HCT116 (cell line): ENCODE data around the gene GP1BB.

Experiments
- CEBPB ChIP-seq: IDR thresholded peaks from 2 replicates; pipeline ENCODE4 v1.6.1; 2012; ENCODE audit warnings: low read depth
- EZH2 ChIP-seq: fragments of 200-600 bp; sonication (generic); IDR thresholded peaks from 2 replicates; pipeline ENCODE4 v1.6.1; 2017; ENCODE audit warnings: antibody characterized with exemption, mixed run types
- POLR2AphosphoS5 ChIP-seq: IDR thresholded peaks from 2 replicates; pipeline ENCODE4 v1.6.1; 2011; ENCODE audit warnings: mild to moderate bottlenecking, low read depth, low read length, moderate library complexity
- SP1 ChIP-seq: IDR thresholded peaks from 2 replicates; pipeline ENCODE4 v1.6.1; 2012; ENCODE audit warnings: low read depth
- YY1 ChIP-seq: IDR thresholded peaks from 2 replicates; pipeline ENCODE4 v1.6.1; 2011; ENCODE audit warnings: low read length, low read depth, moderate library complexity, mild to moderate bottlenecking; ENCODE audit not compliant: insufficient replicate concordance; ENCODE audit errors: extremely low read depth
- ZBTB33 ChIP-seq: IDR thresholded peaks from 2 replicates; pipeline ENCODE4 v1.6.1; 2011; ENCODE audit warnings: mild to moderate bottlenecking, low read length, moderate library complexity; ENCODE audit not compliant: insufficient replicate concordance; ENCODE audit errors: extremely low read depth
- ZNF274 ChIP-seq: fragments of 200-500 bp; sonication (Bioruptor generic); IDR thresholded peaks from 2 replicates; pipeline ENCODE4 v1.6.1; 2014; ENCODE audit warnings: mild to moderate bottlenecking, low read depth, low read length, inconsistent platforms
- TF ChIP-seq, protein P1 (sequence below), 3 experiments: fragments of 200-600 bp in 1 of 3; sonication (generic) in 1 of 3; IDR thresholded peaks in 2 of 3; conservative IDR thresholded peaks in 1 of 3; 2 replicates each; pipeline ENCODE4 v1.5.1; 2012 to 2017; ENCODE audit warnings: low read depth in 2 of 3, low read length in 2 of 3, antibody characterized with exemption in 1 of 3, borderline replicate concordance in 1 of 3, control low read depth in 1 of 3, mild to moderate bottlenecking in 1 of 3, mixed read lengths in 1 of 3, mixed run types in 1 of 3, moderate library complexity in 1 of 3; ENCODE audit not compliant: insufficient read depth in 1 of 3

GRCh38 chr22:19748991-19749664 is 25.8 kb downstream of the GP1BB start:
- TF ChIP-seq EZH2 (no peak), ZNF274 (no peak), CEBPB (no peak), POLR2AphosphoS5 (no peak), ZBTB33 (no peak), SP1 (no peak), YY1 (no peak)
- TF ChIP-seq, protein P1, sequence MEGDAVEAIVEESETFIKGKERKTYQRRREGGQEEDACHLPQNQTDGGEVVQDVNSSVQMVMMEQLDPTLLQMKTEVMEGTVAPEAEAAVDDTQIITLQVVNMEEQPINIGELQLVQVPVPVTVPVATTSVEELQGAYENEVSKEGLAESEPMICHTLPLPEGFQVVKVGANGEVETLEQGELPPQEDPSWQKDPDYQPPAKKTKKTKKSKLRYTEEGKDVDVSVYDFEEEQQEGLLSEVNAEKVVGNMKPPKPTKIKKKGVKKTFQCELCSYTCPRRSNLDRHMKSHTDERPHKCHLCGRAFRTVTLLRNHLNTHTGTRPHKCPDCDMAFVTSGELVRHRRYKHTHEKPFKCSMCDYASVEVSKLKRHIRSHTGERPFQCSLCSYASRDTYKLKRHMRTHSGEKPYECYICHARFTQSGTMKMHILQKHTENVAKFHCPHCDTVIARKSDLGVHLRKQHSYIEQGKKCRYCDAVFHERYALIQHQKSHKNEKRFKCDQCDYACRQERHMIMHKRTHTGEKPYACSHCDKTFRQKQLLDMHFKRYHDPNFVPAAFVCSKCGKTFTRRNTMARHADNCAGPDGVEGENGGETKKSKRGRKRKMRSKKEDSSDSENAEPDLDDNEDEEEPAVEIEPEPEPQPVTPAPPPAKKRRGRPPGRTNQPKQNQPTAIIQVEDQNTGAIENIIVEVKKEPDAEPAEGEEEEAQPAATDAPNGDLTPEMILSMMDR (IDR thresholded peaks at IDR 0.05 in 2 of 3, conservative IDR thresholded peaks at IDR 0.05 in 1 of 3; ENCODE audit: borderline replicate concordance in 1 of 3, insufficient read depth in 1 of 3, low read depth in 2 of 3, low read length in 2 of 3): no peak
